ENCODE data around the gene YES1. TPM values are rescaled to one million over a fixed set of nuclear protein-coding genes. Genes with fewer than 3 reads are reported as not detected.

Gene YES1
- total and polyA plus RNA-seq, 3 donors from 2014 or later: 31.8 to 228 (median 193) TPM

- intact Hi-C loops (cut with DNase I; ENCODE audit: low total_unique reads): no loop called here
- WGBS, 2 donors: 84 to 85% methylated on average over 8 of the region's 8 CpGs
- H3K4me3 ChIP-seq: no peak overlapping the region
- H3K27ac ChIP-seq: no peak overlapping the region
- H3K4me1 ChIP-seq: peaks cover 3% of the 10 kb centered on the region
- no peaks in the 10 kb centered on the region for H3K27me3 ChIP-seq
- TF ChIP-seq POLR2A (IDR thresholded peaks at IDR 0.05) (no peak), CTCF (IDR thresholded peaks at IDR 0.05) (no peak)
- no peak for DNase-seq
- no peaks in the 10 kb centered on the region for H3K36me3 ChIP-seq (ENCODE audit: low read depth, missing control alignments)
- H3K9me3 ChIP-seq: no peaks in the 10 kb centered on the region
These were observed 36.2 kb upstream of the YES1 start for GRCh38 chr18:848062-848861.

- no peaks in the 10 kb centered on the region for H3K36me3 ChIP-seq (ENCODE audit: low read depth, missing control alignments)
- H3K27ac ChIP-seq: no peak overlapping the region
- H3K4me1 ChIP-seq: peaks cover 3% of the 10 kb centered on the region
- DNase-seq: no peak
- H3K27me3 ChIP-seq: no peaks in the 10 kb centered on the region
- 37 to 39% methylated on average over 9 of the region's 9 CpGs for WGBS, 2 donors
- H3K9me3 ChIP-seq: no peaks in the 10 kb centered on the region
- intact Hi-C loops (cut with DNase I; ENCODE audit: low total_unique reads): no loop called here
- TF ChIP-seq POLR2A (IDR thresholded peaks at IDR 0.05): no peak
- TF ChIP-seq CTCF (IDR thresholded peaks at IDR 0.05): no peak
- H3K4me3 ChIP-seq: no peak overlapping the region
These were observed 33.2 kb upstream of the YES1 start for GRCh38 chr18:845152-845819.

DNA sequence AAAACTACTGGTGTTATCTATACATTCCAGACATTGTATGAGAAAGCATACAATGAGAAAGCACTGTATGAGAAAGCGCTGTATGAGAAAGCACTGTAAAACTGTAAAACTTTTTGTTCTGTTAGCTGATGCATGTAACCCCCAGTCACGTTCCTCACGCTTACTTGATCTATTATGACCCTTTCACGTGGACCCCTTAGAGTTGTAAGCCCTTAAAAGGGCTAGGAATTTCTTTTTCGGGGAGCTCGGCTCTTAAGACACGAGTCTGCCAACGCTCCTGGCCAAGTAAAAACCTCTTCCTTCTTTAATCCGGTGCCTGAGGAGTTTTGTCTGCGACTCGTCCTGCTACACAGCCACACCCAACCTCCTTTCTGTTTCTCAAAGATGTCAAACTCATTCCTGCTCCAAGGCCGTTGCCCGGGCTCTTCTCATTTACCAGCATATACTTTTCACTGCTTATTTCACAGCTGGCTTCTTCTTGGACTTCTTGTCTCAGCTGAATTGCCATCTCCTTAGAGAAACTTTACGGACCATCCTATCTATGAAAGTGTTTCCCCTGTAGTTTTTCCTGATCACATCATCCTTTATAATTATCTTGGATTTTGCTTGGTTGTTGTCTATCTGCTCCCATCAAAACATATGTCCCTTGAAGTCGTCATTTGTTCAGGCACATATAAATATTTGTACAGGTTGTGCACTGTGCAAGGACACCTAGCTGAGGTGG lies 29.8 kb upstream of the YES1 start:
- no peak overlapping the region for H3K4me3 ChIP-seq
- TF ChIP-seq CTCF (IDR thresholded peaks at IDR 0.05): no peak
- no peak for TF ChIP-seq POLR2A (IDR thresholded peaks at IDR 0.05)
- no peak for DNase-seq
- H3K9me3 ChIP-seq: no peaks in the 10 kb centered on the region
- intact Hi-C loops (cut with DNase I; ENCODE audit: low total_unique reads): no loop called here
- H3K4me1 ChIP-seq: peaks cover 11% of the 10 kb centered on the region
- no peak overlapping the region for H3K27ac ChIP-seq
- no peaks in the 10 kb centered on the region for H3K36me3 ChIP-seq (ENCODE audit: low read depth, missing control alignments)
- no peaks in the 10 kb centered on the region for H3K27me3 ChIP-seq
- 40 to 55% methylated on average over 15 of the region's 15 CpGs for WGBS, 2 donors

- no peaks in the 10 kb centered on the region for H3K36me3 ChIP-seq (ENCODE audit: low read depth, missing control alignments)
- no peaks in the 10 kb centered on the region for H3K27me3 ChIP-seq
- DNase-seq: no peak
- no peak overlapping the region for H3K27ac ChIP-seq
- no peaks in the 10 kb centered on the region for H3K9me3 ChIP-seq
- peaks cover 11% of the 10 kb centered on the region for H3K4me1 ChIP-seq
- 82 to 89% methylated on average over 2 of the region's 2 CpGs for WGBS, 2 donors
- H3K4me3 ChIP-seq: no peak overlapping the region
- intact Hi-C loops (cut with DNase I; ENCODE audit: low total_unique reads): no loop called here
- TF ChIP-seq POLR2A (IDR thresholded peaks at IDR 0.05) (no peak), CTCF (IDR thresholded peaks at IDR 0.05) (no peak)
These were observed 28.5 kb upstream of the YES1 start for GRCh38 chr18:840516-840915.

Measured in testis (tissue), 3 donors.